Panc1 (cell line): ENCODE data around the gene TP53AIP1. TPM values are rescaled to one million over a fixed set of nuclear protein-coding genes. Genes with fewer than 3 reads are reported as not detected.

Experiments used
- ATAC-seq: fragments of 200-7000 bp; cut with Tn5 transposase; 2 replicates; pipeline ENCODE4 v1.9.1; 2020; ENCODE audit warnings: mild to moderate bottlenecking, moderate library complexity
- BruUV-seq: library from RNA; stranded (reverse); fragments of 400-500 nt; replicated peaks from 2 replicates; lab custom pipeline; 2021; lab: Mats Ljungman, UMichigan
- CTCF ChIA-PET: fragments of 300-600 bp; sonication (Branson Sonifier 250); formaldehyde crosslinking; loops from one replicate; lab custom pipeline; 2022; ENCODE audit warnings: antibody characterized with exemption; lab: Charles Lee
- POLR2A ChIA-PET: fragments of 300-600 bp; sonication (Branson Sonifier 250); formaldehyde crosslinking; loops from one replicate; lab custom pipeline; 2022; ENCODE audit warnings: antibody characterized with exemption; lab: Charles Lee
- DNase-seq: peaks from one replicate; pipeline ENCODE4 v3.0.0-alpha.2; 2010; ENCODE audit warnings: low read depth, low spot score
- H3K27ac ChIP-seq: 2 replicates; pipeline ENCODE4 v1.5.1; 2011; ENCODE audit warnings: mild to moderate bottlenecking, low read length, inconsistent platforms
- H3K27me3 ChIP-seq: fragments of 200-500 bp; sonication (Bioruptor generic); 2 replicates; pipeline ENCODE4 v1.6.0; 2014; ENCODE audit warnings: low read length, inconsistent platforms; ENCODE audit not compliant: control insufficient read depth, insufficient read depth
- H3K36me3 ChIP-seq: fragments of 200-500 bp; sonication (Bioruptor generic); 2 replicates; pipeline ENCODE4 v1.5.1; 2014; ENCODE audit warnings: inconsistent platforms, mild to moderate bottlenecking, low read length, moderate library complexity; ENCODE audit not compliant: control insufficient read depth, insufficient read depth
- H3K4me1 ChIP-seq: 2 replicates; pipeline ENCODE4 v1.5.1; 2011; ENCODE audit warnings: inconsistent platforms, mild to moderate bottlenecking, low read length, moderate library complexity; ENCODE audit not compliant: control insufficient read depth, insufficient read depth
- H3K4me3 ChIP-seq, 2 experiments: 2 replicates each; pipeline ENCODE4 v1.5.1; 2011 to 2012; ENCODE audit warnings: low read depth in 2 of 2, low read length in 2 of 2, mild to moderate bottlenecking in 2 of 2, inconsistent platforms in 1 of 2, moderate library complexity in 1 of 2
- H3K9me3 ChIP-seq: fragments of 200-500 bp; sonication (Bioruptor generic); 2 replicates; pipeline ENCODE4 v1.5.1; 2014; ENCODE audit warnings: low read depth, mild to moderate bottlenecking, inconsistent platforms, low read length, moderate library complexity; ENCODE audit not compliant: control insufficient read depth, insufficient read depth
- CTCF ChIP-seq: fragments of 450-650 bp; IDR thresholded peaks from 2 replicates; pipeline ENCODE4 v1.5.1; 2017; ENCODE audit warnings: mild to moderate bottlenecking
- POLR2AphosphoS5 ChIP-seq: IDR thresholded peaks from 2 replicates; pipeline ENCODE4 v1.6.1; 2012; ENCODE audit warnings: mild to moderate bottlenecking, low read depth, low read length, moderate library complexity
- REST ChIP-seq, 2 experiments: IDR thresholded peaks; 2 replicates each; pipeline ENCODE4 v1.6.1; 2011 to 2012; ENCODE audit warnings: low read depth in 2 of 2, control low read depth in 1 of 2, low read length in 1 of 2, mild to moderate bottlenecking in 1 of 2, moderate library complexity in 1 of 2; ENCODE audit not compliant: insufficient read depth in 1 of 2
- SIN3A ChIP-seq: IDR thresholded peaks from 2 replicates; pipeline ENCODE4 v1.6.1; 2012; ENCODE audit warnings: low read depth, mild to moderate bottlenecking, low read length, moderate library complexity, borderline replicate concordance; ENCODE audit not compliant: insufficient read depth
- TCF7L2 ChIP-seq: IDR thresholded peaks from 2 replicates; pipeline ENCODE4 v1.6.1; 2011; ENCODE audit warnings: mild to moderate bottlenecking, low read depth, low read length, inconsistent platforms
- in situ Hi-C: cut with HindIII; loops from 2 replicates; pipeline ENCODE4 v1.10.0; 2016; ENCODE audit warnings: low sequenced_read_pairs, low pct_unique_long_range_greater_than_20kb
- intact Hi-C: fragments of 100-400 bp; cut with micrococcal nuclease; formaldehyde crosslinking; loops from one replicate; pipeline ENCODE4 v1.10.0; 2022; ENCODE audit not compliant: unreplicated experiment
- total RNA-seq: library from RNA; stranded (reverse); gene quantifications from one replicate; pipeline ENCODE4 v1.2.1, GENCODE V29; 2021; ENCODE audit not compliant: unreplicated experiment

The TP53AIP1 gene
- total RNA-seq, 1 experiment from 2014 or later = 0.08 TPM

- DNase-seq = no peak
- Histone ChIP-seq H3K4me3 (peak overlapping the region; percentile 50 to 64), H3K27me3 (peaks cover 2% of the 10 kb centered on the region; the same call in 1 of the 2 replicates), H3K36me3 (no peaks in the 10 kb centered on the region), H3K4me1 (peaks cover 23% of the 10 kb centered on the region), H3K9me3 (no peaks in the 10 kb centered on the region), H3K27ac (peak overlapping the region; percentile 80)
- ATAC-seq = peak; percentile 79
- intact Hi-C loops (no loop called here), in situ Hi-C loops (no loop called here)
- TF ChIP-seq POLR2AphosphoS5 = no peak
- no peak for TF ChIP-seq TCF7L2
- no peak for TF ChIP-seq REST (IDR thresholded peaks at IDR 0.05; ENCODE audit: insufficient read depth in 1 of 2, low read depth in 2 of 2, low read length in 1 of 2)
- TF ChIP-seq SIN3A = no peak
- CTCF ChIA-PET = interaction anchor here (0.5 to 1.9 kb wide), 4 partner anchors 33 to 427 kb away, joined by 3 to 10 read pairs (median 3); no protein-coding TSS in a partner anchor
- POLR2A ChIA-PET = interaction anchor here (0.6 kb wide), 1 partner anchor 747 kb away, joined by 5 read pairs; no protein-coding TSS in a partner anchor
- no TSS peak for BruUV-seq
These were observed 37.9 kb downstream of the TP53AIP1 start for GRCh38 chr11:128904656-128905344.

- ATAC-seq = no peak
- no peak overlapping the region; the same call in 1 of the 2 replicates for H3K27ac ChIP-seq
- intact Hi-C loops (no loop called here), in situ Hi-C loops (no loop called here)
- no peak overlapping the region for H3K4me3 ChIP-seq
- no peaks in the 10 kb centered on the region for H3K36me3 ChIP-seq
- TF ChIP-seq TCF7L2 = no peak
- TF ChIP-seq CTCF = no peak
- CTCF ChIA-PET = interaction anchor here (1.1 kb wide), 1 partner anchor 427 kb away, joined by 3 read pairs; no protein-coding TSS in a partner anchor
- no peak for DNase-seq
- BruUV-seq = no TSS peak
- H3K9me3 ChIP-seq = no peaks in the 10 kb centered on the region
- H3K4me1 ChIP-seq = peaks cover 23% of the 10 kb centered on the region
- peaks cover 2% of the 10 kb centered on the region; the same call in 1 of the 2 replicates for H3K27me3 ChIP-seq
- POLR2A ChIA-PET = no interaction called here
These were observed 38.4 kb downstream of the TP53AIP1 start for GRCh38 chr11:128904303-128904655.
